SHP77 treated with DMSO at 0.1 percent for 48 hours (cell line): ENCODE measurements around the gene ADNP2.

Experiments
- DNase-seq: peaks from one replicate; lab custom pipeline; 2025; lab: John Stamatoyannopoulos, UW

ADNP2 gene

DNA sequence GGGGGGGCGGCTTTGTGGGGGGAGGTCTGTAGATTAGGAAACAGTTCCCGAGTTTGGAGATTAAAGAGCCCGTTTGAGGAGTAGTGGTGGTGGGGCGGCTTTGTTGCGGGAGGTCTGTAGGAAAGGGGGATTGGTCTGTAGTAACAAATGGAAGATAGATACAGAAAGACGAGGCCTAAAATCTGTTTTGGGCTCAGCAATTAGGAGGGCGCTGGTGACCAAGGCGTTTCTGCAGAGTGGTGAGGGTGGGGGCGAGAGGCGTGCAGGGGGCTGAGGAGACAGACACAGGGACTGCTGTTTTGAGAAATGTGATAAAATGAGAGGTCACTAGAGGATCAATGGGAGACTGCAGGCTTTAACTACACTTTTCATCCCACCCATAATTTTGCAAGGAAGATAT lies 1.6 kb upstream of the ADNP2 start:
- DNase-seq = no peak

DNA sequence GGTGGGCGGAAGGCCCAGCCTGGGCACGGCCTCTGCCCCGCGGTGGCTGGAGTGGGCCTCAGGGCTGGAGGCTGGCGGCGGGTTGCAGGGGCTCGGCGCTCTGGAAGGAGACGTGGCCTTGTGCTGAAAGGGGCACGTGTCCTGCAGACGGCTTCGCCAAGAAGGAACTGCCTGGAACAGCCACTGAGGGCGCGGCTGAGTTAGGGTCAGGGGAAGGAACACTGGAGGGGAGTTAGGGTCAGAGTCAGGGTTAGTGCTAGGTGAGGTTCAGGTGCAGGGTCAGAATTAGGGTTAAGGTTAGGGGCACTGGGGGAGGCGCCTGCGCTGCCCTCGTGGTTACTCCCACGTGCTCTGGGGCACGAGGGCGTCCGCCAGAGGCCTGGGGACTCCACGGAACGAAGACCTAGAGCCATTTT lies 933 bp upstream of the ADNP2 start:
- DNase-seq = no peak

DNA sequence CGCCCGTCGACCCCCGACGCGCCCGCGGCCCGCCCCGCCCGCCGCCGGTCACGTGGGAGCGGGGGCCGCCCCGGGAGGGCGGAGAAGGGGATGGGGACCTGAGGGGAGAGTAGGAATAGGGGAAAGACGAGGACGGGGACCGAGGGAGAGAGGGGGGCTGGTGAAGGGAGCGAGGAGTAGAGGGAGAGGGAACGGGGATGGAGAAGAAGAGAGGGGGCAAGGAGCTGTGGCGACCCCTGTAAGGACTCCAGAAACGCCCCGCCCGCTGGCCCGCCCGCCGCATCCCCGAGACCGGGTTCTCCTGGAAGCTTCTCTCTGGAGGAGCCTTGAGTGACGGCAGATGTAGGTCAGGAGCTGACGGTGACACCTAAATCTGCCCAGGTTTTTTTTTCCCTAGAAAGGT lies 615 bp downstream of the ADNP2 start:
- DNase-seq = no peak

DNA sequence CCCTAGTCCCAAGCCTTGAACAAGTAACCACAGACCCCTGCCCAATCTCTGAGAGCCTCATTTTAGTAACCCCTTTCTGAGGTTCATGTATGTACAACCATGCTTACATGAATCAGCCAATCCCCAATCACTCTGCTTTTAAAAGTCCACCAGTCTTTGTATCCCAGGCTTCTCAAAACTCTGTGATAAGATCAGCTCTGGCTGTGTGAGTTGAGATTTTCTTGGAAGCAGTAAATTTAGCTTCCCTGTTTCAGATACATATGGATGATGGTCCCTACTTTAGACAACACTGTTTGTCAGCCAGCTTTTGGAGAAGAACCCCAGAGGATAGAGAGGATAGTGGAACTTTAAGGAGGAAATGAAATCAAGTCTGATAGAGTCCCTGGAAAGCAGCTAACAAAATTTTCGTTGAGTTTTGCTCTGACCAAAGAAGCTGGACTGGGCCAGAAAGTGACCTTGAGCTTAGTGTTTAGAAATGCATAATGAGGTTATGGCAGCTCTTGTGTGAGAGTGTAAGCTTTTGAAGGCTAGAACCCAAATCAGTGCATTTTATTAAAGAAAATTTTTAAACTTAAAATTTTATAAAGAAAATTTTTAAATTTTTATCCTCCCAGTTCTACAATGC lies 3.7 kb downstream of the ADNP2 start:
- no peak for DNase-seq

DNA sequence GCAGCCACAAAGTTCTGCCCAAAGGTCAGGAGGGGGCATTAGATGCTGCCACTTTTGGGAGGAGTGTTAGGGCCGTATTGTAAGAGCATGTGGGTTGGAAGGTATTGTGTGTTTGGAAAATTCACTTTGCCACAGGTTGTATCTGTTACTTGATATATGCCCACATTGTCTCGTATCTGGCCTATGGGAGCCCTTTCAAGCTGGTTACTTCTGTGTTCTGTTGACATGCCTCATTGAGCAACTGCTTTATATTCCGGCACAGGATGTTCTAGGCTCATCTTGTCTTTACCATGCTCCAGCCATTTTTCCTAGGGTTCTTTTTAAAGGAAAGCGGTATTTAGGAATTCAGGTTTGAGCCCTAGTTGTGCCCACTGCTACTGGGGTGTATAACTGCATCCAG lies 6.0 kb downstream of the ADNP2 start:
- DNase-seq = no peak

DNA sequence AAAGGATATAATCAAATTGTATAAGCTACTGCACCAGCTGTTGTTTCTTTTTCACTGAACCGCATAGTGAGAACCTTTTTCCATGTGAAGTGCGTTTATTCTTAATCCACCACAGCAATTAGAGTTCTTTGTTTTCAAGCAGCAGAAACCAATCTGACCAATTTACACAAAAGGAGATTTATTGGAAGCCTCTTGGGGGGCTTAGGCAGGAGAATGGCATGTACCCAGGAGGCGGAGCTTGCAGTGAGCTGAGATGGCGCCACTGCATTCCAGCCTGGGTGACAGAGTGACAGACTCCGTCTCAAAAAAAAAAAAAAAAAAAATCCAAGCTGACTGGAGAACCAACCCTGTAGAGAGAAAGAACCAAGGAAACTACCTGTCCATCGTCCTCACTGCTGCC lies 10.0 kb downstream of the ADNP2 start:
- DNase-seq = no peak

DNA sequence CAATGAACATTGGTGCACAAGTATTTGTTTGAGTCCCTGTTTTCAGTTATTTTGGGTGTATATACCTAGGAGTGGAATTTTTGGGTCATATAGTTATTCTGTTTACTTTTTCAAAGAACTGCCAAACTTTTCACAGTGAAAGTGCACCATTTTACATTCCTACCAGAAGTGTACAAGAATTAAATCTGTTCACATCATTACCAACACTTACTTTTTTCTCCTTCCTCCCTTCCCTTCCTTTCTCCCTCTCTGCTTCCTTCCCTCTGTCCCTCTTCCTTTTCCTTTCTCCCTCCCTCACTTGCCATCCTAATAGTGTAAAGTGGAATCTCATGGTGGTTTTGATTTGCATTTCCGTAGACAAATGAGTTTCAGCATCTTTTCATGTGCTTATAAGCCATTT lies 11.9 kb downstream of the ADNP2 start:
- no peak for DNase-seq

DNA sequence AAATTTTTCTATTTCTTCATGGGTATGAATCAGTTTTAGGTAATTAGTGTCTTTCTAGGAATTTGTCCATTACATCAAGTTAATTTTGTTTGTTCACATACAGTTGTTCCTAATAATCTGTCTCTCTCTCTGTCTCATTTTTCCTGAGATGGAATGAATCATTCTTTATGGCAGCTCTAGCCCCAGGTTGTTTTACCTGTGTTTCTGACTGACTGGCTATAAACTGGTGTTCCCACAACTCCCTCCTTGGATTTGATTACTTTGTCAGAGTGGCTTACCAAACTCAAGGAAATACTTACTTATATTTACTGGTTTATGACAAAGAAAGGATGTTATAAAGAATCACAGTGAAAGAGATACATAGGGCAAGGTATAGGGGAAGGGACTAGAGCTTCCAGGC lies 15.1 kb downstream of the ADNP2 start:
- no peak for DNase-seq

DNA sequence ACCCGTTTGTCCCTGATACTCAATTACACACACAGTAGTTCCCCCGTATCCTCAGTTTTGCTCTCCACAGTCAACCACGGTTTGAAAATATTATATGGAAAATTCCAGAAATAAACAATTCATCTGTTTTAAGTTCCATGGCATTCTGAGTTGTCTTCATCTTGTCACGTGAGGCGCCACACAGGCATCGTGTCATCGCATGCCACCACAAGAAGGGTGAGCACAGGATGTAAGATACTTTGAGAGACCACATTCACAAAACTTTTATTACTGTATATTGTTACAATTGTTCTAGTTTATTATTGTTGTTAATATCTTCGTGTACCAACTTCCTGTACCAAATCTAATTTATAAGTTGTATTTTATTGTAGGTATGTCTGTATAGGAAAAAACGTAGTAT lies 17.7 kb downstream of the ADNP2 start:
- no peak for DNase-seq

DNA sequence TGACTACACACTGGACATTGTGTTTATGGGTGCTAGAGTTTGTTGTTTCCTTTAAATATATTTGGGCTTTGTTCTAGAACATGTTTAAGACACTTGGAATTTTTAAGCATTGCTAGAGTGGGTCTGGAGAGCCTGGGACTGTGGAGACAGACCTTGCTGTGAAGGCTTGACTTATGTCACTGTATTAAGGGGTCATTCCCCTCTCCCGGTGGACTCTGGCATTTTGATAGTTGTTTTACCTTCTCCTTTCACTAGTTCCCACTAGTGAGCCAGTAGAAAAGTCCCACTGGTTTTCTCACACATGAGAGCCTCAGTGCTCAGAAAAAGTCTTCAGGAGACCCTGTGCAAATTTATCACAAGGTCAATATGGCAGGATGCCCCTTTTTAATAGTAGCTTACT lies 18.6 kb downstream of the ADNP2 start:
- no peak for DNase-seq

DNA sequence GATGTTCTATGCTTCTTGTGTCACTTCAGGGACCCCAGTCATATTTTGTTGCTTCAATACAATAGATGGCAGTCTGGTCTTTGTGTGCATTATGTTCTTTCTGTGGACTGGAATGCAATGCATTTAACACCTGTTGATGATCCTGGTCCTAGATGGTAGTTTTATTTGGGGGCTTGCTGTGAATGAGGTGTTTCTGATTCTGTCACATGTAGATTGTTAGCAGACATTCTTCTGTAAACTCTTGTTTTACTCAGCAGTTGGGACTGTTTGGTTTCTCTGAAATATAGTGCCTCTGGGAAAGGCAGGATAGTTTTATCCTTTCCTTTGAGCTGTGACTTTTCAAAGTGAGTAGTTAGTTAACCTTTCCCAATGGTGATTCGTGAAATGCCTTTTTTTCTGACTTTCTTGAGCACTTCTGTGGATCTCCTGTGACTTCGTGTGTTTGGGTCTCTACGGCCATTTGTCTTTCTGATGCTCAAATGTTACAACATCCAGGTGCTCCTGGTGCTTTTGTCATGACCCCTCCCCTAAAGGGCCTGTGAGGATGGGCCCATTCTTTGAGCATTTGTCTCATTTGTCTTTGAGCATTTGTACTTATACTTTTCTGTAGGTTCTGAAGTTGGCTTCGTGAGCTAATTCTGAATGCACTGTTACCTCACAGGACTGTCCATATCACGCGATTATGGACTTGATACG lies 20.8 kb downstream of the ADNP2 start:
- DNase-seq = no peak

DNA sequence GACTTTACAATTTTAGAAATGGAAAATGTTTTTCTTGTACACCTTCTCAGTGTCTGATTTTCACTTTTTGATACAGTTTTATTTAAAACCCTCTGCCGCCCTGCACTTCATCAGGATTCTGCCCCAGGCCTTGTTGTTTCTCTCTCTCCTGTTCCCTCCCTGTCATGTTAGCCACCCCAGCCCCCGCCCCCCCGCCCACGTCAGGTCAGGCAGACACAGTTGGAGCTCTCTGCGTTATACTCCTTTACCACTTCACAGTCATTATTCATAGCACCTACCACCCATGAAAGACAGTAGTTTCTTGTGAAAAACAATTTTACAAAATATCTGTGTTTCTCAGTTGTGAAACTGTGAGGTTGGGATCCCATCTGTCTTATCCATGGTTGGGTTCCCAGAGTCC lies 21.5 kb downstream of the ADNP2 start:
- DNase-seq = no peak

DNA sequence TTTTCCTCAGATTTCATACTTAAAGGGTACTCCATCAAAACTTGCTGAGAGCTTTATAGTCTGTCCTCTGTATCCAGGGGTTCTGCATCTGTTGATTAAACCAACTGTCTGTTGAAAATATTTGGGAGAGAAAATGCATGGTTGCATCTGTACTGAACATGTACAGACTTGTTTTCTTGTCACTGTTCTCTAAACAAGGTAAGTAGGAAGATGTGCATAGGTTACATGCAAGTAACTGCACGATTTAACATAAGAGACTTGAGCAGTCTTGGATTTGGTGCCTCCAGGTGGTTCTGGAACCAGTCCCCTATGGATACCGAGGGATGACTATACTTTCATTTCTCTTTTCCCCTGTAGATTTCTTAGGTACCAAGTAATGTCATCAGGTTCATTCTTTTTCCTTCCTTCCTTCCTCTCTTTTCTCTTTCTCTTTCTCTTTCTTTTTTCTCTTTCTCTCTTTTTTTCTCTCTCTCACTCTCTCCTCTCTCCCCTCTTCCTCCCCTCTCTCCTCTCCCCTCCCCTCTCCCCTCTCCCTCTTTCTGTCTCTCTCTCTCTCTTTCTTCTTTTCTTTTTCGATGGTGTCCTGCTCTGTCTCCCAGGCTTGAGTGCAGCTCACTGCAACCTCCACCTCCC lies 23.2 kb downstream of the ADNP2 start:
- no peak for DNase-seq

DNA sequence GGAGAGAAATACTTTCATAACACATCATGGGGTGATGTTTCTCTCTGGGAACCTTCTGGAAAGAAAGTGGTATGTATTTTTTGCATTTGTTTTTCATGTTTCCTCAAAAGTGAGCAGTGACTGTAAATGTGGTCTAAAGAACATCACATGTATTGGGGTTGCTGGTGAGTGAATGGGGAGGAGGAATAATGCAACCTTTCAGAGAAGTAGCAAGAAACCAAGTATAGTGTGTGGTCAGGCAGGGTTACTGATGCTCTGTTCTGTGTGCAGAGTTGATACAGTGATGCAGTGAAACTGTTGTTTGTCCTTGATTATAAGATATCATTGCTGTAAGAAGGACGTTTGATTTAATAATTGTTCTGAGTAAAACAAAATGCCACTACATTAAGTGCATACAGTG lies 24.1 kb downstream of the ADNP2 start:
- no peak for DNase-seq

DNA sequence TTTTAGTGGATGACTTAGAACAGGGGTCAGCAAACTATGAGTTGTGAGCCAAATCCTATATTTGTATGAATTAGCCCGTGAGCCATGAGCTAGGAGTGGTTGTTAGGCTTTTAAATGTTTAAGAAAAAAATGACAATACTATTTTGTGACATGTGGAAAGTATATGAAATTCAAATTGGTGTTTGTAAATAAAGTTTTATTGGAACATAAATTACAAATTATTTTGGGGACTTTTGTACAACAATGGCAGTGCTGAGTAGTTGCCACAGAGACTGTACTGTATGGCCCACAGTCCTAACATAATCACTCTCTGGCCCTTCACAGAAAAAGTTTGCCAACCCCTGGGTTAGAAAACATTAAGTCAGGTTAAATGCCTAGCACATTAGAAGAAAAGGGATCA lies 26.1 kb downstream of the ADNP2 start:
- DNase-seq = no peak

DNA sequence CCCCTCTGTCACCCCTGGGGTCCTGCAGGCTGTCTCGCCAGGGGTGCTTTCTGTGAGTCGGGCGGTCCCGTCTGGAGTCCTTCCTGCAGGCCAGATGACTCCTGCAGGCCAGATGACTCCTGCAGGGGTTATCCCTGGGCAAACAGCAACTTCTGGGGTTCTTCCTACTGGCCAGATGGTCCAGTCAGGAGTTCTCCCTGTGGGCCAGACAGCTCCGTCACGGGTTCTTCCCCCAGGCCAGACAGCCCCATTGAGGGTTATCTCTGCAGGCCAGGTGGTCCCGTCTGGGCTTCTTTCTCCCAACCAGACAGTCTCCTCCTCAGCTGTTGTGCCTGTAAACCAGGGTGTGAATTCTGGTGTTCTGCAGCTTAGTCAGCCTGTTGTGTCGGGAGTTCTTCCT lies 27.6 kb downstream of the ADNP2 start:
- DNase-seq = no peak

DNA sequence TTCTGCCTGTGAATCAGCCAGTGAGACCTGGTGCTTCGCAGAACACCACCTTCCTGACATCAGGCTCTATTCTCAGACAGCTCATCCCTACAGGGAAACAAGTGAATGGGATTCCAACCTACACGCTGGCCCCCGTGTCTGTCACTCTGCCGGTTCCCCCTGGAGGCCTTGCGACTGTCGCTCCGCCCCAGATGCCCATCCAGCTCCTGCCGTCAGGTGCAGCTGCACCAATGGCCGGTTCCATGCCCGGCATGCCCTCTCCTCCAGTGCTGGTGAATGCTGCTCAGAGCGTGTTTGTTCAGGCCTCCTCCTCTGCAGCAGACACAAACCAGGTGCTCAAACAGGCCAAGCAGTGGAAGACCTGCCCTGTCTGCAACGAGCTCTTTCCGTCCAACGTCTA lies 28.1 kb downstream of the ADNP2 start:
- no peak for DNase-seq

DNA sequence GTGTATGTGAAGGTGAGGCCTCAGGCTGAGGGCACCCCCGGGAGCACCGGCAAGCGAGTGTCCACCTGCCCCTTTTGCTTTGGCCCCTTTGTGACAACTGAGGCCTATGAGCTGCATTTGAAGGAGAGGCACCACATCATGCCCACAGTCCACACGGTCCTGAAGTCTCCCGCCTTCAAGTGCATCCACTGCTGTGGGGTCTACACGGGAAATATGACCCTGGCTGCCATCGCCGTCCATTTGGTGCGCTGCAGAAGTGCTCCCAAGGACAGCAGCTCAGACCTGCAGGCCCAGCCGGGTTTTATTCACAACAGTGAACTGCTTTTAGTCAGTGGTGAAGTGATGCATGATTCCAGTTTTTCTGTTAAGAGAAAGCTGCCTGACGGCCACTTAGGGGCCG lies 28.9 kb downstream of the ADNP2 start:
- DNase-seq = no peak

DNA sequence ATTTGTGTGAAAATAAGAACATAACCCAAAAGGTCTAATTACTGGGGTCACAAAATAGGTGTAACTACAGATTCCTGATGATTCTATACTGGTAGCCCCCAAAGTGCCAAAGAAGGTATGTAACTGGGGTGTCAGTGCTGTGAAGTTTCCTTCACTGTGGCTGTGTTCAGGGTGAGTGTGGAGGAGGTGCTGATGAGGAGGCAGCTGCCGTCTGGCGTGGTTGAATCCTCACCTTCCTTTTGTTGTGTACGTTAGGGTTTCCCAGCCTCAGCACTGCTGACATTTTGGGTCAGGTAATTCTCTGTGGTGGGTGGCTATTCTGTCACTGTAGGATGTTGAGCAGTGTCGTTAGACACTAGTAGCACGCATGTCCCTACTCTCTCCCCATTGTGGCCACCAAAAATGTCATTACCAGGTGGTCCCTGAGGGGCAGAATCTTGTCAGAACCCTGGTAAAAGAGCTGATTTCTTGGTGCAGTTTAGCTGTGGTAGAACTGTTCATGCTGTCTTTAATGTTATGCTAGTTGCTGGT lies 31.5 kb downstream of the ADNP2 start:
- no peak for DNase-seq

DNA sequence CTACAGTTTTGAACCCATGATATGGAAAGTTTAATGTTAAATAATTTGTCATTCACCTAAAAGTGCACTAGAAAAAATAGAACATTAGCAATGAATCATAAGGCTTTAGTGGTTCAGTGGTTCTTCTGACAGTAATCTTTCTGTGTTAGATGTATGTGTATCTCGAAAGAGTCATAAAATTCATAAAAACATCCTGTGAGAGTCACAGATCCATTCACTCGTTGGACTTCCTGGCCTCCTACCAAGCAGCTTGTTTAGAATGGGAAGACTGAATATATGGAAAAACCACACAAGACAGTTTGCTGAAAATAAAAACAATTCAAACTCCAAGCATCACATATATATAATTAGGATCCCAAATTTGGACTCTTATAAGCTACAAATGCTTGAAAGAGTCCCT lies 34.8 kb downstream of the ADNP2 start:
- no peak for DNase-seq

DNA sequence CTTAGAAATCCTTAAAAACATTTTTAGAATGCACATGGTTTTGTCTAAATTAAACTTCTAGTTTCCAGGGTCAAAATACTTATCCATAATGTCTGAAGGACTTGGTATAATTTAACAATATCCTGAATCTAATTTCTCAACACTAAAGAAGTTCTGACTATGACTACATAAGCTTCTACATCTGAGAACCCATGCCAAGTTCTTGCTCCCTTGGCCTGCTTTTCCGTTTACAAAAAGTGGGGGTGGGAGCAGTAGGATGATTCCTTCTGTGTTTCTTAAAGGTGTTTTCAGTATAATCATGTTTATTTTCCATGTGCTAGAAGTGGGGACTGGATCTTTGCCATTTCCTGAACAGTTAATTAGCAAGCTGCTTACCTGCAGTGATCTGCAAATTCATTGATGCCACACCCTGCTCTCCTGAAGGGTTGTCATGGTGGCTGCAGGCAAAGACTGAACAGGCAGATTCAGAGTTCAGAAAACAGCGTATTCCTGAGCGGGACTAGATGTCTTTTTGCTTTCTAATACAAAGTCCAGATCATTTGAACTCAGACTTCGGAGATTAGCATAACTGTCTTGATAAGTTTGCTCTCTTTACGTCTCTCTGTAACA lies 36.2 kb downstream of the ADNP2 start:
- no peak for DNase-seq

DNA sequence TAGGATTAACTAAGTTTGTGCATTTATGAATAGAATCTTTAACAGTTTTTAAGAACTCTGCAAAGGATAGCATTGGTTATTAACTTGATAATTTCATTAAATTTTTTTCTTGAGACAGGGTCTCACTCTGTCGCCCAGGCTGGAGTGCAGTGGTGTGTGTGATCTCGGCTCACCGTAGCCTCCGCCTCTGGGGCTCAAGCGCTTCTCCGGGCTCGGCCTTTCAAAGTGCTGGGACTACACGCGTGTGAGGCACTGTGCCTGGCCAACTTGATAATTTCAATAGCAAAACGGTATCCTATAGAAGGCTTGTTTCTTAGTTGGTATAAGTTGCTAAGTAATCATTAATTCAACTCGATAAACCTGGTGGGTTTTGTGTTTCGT lies 38.0 kb downstream of the ADNP2 start:
- DNase-seq = no peak
